ENCODE data around the gene PHLDA3.

- TF ChIP-seq CTCF (IDR thresholded peaks at IDR 0.05) = no peak
- TF ChIP-seq POLR2A (IDR thresholded peaks at IDR 0.05) = no peak
Measured at GRCh38 chr1:201421041-201421440, 47.9 kb downstream of the PHLDA3 start.
